SK-N-SH (cell line): ENCODE results near the gene CNOT4.

Source experiments
- CHD2 ChIP-seq: fragments of 150-350 bp; IDR thresholded peaks from 2 replicates; pipeline ENCODE4 v1.6.1; 2018; ENCODE audit warnings: low read length; ENCODE audit not compliant: partially characterized antibody
- JUND ChIP-seq: IDR thresholded peaks from 2 replicates; pipeline ENCODE4 v1.4.0; 2012
- MXI1 ChIP-seq: IDR thresholded peaks from 2 replicates; pipeline ENCODE4 v1.6.1; 2012; ENCODE audit warnings: mild to moderate bottlenecking, low read depth, low read length, improper control_type of control experiment
- TAF1 ChIP-seq: IDR thresholded peaks from 2 replicates; pipeline ENCODE4 v1.6.1; 2012; ENCODE audit warnings: low read depth, mild to moderate bottlenecking, low read length, moderate library complexity, borderline replicate concordance
- YY1 ChIP-seq: IDR thresholded peaks from 2 replicates; pipeline ENCODE4 v1.4.0; 2012; ENCODE audit warnings: low read depth, mild to moderate bottlenecking
- TF ChIP-seq, protein P1 (sequence below): fragments of 200-600 bp; sonication (generic); IDR thresholded peaks from 2 replicates; pipeline ENCODE4 v1.6.1; 2017; ENCODE audit warnings: antibody characterized with exemption, mild to moderate bottlenecking, moderate library complexity

DNA sequence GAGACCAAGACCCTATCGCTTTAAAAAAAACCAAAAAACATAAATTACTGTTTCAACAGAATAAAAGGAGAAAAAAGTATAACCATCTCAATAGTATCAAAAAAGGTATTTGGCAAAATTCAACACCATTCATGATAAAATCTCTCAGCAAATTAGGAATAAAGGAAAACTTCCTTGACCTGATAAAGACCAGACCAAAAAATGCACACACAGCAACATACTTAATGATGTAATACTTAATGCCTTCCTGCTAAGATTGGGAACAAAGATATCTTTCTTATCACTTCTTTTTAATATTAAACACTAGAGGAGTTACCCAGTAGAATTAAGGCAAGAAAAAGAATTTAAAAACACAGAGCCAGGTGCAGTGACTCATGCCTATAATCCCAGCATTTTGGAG lies 79.3 kb downstream of the CNOT4 start:
- TF ChIP-seq CHD2 (no peak), JUND (no peak), YY1 (no peak), TAF1 (no peak), MXI1 (no peak)
- TF ChIP-seq, protein P1, sequence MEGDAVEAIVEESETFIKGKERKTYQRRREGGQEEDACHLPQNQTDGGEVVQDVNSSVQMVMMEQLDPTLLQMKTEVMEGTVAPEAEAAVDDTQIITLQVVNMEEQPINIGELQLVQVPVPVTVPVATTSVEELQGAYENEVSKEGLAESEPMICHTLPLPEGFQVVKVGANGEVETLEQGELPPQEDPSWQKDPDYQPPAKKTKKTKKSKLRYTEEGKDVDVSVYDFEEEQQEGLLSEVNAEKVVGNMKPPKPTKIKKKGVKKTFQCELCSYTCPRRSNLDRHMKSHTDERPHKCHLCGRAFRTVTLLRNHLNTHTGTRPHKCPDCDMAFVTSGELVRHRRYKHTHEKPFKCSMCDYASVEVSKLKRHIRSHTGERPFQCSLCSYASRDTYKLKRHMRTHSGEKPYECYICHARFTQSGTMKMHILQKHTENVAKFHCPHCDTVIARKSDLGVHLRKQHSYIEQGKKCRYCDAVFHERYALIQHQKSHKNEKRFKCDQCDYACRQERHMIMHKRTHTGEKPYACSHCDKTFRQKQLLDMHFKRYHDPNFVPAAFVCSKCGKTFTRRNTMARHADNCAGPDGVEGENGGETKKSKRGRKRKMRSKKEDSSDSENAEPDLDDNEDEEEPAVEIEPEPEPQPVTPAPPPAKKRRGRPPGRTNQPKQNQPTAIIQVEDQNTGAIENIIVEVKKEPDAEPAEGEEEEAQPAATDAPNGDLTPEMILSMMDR = no peak
